Measurements from ENCODE around the gene DHRS3.
"Not testable (repeated sequence)": the region's sequence is repeated elsewhere in the genome, so short reads cannot be mapped to it uniquely, and the experiment has no call there.

Gene DHRS3

DNA sequence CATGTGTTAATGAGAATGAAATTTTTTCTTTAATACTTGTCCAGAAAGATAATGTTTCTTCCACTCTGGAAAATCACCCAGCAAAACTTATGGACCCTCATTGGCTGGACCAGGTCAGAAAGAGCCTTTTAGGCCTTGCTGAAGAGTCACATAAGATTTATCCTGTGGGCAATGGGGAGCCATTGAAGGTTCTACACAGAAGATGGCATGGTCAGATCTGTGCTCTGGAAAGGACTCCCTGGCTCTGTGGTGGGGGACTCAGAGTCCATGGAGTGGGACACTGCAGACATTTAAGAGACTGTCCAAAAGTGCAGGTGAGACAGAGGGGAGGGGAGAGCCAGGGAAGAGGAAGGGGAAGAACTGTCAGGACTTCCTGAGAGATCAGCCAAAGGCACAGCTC is 66.4 kb downstream of the DHRS3 start:
- DNase-seq: no peak

DNA sequence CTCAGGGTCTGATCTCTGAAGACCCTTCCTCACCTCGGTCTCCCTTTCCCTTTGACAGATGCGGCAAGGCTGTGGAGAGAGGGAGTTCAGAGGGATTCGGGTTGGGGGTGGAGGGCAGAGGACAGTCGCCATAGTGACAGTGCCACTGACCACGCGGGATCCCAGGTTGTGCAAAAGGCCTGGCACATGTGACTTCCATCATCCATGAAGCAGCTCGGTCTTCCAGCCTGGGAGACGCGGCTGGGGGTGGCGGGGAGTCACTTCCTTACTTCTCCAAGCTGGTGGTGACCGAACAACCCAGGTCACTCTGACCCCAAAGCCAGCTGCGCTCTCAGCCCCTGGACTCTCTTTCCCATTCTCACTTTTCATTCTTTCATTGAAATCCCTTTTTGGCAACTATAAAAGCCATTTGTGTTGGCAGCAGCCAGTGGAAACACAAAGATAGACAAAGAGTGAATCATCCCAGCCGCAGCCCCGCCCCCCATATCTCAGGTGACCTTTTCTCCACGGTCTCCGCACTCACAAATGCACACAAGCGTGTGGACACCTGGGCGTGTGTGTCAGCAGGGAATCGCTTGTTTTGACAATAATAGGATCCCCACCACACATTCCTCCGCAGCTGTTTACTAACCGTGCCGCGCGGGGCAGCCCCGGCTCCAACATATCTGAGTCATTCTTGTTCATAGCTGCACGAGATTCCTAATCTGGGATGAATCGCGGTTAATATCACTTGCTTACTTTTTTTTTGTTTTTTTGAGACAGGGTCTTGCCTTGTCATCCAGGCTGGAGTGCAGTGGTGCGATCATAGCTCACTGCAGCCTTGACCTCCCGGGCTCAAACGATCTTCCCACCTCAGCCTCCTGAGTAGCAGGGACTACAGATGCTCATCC is 68.3 kb downstream of the DHRS3 start:
- DNase-seq: peak; percentile 4

DNA sequence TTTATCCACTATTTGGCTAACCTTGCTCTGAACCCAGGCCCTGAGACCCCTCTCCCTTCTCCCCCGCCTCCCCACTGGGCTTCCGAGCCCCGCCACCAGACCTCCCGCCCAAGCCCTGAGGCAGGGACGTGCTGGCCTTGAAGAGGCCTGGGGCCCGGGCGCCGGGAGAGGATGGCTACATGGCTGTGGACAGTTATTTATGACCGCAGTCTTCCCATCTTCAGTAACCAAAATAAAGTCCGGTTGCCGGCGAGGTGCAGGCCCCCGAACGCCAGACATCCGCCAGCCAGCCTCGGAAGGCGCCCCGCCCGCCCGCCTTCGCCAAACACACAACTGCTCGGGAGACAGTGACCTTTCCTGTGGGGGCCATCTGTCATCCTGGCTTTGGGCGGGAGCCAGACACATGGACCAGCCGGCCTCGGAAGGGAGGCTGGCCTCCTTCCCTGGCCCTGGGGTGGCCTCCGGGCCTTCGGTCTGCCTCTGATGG is 69.0 kb downstream of the DHRS3 start:
- no peak for DNase-seq

DNA sequence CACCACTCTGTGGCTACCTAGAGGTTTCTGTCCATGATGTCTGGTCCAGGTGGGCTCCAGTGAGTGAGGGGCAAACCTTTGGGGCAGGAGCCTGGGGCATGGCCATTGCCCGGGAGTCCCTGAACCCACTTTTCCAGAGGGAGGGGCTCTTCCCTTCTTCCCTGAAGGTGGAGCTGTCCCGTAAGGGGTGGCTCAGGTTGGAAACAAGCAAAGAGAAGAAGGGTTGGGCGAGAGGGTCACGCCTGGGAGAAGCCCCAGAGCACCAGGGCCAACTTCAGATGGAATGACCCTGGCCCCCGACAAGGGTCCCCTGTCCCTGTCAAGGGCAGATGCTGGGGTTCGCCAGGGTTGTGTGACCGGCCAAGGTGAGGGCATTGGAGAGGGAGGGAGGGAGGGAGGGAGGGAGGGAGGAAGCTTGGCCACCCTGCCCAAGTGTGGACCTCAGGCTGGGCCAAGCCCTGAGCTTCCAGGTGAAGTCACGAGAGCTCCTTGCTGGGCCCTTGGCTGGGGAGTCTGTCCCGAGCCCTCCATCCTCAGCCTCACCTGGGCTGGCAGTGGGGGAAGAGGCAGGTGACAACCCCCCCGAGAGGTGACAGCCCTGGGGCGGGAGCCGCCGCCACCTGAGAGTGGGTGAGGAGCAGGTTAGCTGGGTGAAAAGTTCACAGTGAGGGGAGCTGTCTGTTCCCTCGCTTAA is 69.6 kb downstream of the DHRS3 start:
- DNase-seq: no peak

DNA sequence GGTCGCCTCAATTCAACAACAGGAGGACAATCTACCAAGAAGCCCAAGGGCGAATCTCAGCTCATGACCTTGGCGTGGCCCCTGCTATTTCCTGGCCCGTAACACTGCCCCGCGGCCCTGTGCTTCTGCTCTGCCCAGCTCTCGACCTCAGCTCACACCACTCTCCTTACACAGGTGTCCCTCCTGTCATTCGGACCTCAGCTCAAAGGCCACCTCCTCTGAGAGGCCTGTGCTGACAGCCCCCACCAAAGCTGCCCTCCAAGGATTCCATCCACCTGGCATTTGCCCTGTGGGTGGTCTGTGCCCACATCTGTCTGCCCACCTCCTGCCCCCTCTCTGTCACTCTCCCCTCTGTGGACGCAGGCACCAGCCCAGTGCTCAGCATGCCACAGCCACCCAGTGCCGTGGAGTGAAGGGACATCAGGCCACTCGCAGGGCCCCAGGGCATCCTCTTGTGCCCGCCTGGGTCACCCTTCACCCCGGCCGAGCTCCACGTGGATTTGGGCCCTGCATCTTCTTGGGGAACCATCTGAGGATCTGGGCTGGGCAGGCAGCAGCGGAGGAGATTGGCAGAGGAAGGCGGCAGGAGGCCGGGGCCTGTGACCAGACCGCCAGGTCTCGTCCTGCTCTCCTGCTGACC is 70.3 kb downstream of the DHRS3 start:
- no peak for DNase-seq

DNA sequence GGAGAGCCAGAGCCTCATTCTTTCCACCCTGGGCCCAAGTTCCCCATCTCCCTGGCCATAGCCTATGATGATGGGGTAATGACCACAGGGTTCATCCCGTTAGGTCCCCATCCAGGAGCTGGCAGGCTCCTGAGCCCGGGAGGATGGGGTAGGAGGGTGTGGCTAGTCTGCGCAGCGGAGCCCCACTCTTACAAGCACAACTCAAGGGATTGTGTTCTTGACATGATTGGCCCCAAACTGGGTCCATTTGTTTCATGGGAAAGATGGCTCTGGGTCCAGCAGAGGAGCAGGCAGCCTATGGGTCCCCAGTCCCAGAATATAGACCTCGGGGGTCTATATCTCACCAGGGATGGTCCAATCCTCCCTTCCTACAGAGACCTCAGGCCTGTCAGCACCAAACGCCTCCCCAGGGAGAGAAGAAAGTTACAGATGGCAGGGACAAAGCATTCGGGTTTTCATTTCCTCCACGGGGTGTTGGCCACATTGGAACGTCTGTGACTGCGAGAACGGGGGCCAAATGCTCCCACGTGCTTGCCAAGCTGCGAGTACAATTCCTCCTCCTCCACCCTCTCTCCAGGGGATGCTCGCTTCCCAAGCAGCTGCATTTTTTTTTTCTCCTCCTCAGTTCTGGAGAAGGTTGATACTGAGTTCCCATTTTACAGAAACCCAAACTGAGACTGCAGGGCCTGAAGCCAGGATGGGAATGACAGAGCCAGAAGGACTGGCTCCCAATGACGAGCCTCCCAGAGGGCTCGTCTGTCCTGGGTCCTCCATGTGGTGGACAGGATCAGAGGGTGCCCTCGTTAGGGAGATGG is 71.0 kb downstream of the DHRS3 start:
- no peak for DNase-seq

DNA sequence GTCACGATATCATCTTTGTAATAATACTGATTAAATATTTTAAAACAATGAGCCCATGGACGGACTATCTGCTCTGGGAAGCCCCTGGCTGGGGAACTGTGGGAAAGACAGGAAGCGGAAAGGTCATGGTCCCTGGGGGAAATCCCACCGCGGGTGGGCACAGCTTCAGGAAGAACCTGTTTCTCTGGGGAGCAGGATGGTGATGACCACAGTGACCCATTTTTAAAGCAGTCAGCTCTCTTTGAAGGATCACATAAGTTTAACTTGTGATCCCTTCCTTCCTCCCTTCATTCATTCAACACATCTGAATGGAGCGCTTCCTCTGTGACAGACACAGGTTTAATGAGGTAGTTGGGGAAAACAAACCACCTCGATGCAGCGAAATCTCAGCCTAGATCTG is 73.0 kb downstream of the DHRS3 start:
- DNase-seq: no peak

DNA sequence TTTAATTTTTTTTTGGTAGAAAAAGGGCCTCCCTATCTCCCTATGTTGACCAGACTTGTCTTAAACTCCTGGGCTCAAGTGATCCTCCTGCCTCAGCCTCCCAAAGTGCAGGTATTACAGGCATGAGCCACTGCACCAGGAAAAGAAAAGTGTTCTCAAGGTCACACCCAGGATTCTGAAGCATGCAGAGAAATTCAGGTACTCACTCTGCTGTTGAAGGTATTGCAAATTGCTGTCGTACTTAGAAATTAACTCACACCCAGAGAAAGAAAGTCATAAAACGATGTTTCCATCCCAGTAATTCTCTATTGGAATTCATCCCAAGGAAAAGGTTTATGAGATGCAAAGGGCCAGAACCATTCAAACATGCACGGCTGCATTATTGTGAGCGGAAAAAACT is 73.7 kb downstream of the DHRS3 start:
- DNase-seq: no peak

DNA sequence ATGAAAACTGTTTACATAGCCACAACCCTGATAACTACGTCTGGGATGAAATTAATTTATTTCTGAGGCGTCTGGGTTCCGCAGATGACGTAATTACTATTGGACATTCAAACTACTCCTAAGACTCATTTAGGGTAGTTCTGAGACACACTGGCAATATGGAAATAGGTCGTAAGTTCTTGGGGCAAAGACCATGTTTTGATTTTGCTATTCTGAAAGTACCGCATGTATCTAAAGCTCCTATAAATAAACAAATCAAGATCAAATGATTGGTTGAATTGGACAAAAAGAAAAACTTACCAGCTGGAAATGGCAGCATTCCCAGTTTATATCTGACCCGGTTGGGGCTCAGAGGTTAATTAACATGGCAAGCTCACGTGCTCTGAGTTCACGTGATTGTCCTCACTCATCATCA is 74.3 kb downstream of the DHRS3 start:
- DNase-seq: no peak

DNA sequence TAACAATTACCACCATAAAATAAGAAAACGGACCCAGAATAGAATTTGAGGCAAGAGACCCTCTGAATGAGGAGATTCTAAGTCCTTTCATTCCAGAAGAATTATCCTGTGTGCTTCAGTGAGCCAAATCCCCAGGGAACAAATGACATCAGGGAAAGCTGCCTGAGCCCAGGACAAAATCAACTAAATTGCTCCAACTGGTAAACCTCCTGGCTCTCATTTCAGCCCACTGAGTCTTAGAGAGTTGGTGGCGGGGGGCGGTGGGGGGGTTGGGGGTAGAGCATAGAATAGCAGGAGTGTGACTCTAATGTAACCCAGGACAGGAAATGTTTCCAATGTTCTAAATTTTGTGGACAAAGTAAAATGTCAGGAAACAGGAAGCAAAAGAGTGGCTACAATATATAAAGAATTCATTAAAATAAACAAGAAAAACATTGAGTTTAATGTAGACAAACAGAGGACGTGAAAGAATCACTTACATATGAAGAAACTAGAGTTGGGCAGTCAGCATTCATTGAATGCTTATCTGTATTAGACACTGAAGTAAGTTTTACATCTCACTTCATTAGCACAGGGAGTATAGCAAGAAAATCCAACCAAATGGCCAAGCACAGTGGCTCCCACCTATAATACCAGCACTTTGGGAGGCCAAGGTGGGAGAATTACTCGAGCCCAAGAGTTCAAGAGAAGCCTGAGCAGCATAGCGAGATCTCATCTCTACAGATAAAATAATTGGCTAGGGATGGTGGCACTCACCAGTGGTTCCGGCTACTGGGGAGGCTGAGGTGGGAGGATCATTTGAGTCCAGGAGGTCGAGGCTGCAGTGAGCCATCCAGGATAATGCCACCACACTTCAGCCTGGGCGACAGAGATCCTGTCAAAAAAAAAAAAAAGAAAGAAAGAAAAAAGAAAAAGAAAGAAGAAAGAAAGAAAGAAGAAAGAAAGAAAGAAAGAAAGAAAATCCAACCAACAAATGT is 75.1 kb downstream of the DHRS3 start:
- no peak for DNase-seq

DNA sequence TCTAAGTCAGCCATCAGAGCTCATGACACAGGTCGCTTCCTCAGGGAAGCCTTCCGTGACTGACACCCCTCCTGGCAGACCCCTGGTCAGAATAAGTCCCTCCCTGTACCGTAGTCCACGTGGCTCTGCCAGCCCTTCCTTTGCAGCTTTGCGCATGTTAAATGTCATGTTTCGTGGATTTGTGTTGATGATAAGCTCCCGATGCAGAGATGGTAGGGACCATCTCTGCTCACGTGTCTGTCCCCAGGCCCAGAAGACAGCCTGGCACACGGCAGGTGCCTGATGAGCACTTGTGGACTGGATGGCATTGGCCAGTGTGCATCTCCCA is 75.9 kb downstream of the DHRS3 start:
- no peak for DNase-seq

DNA sequence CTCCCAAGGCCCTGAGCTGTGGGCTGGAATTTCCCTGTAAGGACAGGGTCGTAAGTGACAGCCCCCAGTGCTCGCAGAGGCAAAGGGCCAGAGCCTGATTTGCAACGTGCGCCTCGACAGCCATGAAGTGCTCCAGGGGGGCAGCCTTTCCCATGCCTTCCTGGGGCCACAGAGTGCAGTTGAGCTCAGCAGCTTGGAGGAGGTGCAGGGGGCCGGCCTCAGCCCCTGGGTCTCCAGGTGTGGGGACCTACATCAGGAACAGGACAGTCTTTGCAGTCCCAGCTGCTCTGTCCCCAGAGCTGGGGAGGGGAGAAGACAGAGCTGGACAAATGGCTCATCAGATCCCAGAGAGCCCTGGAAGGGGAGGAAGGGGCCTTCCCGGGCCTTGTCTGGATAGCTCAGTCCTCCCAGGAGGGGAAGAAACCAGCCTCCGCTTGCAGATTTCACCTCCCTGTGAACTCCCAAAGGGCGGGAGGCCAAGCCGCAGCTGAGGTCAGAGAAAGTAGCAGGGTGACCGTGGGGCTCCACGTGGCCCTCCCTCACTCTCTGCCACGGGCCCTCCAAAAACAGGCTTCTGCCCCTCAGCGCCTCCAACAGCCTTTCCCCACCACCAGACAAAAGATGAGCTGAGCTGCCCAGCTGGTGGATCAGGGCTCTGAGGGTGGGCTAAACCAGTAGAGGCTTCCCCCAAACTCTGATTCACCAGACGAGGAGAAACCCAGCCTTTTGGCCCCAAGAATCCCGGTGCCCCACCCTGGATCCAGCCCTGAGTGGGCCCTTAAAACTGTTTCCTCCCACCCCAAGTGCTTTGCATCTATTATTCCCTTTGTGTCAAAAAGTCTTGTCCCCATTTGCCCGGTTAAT is 76.5 kb downstream of the DHRS3 start:
- DNase-seq: no peak

DNA sequence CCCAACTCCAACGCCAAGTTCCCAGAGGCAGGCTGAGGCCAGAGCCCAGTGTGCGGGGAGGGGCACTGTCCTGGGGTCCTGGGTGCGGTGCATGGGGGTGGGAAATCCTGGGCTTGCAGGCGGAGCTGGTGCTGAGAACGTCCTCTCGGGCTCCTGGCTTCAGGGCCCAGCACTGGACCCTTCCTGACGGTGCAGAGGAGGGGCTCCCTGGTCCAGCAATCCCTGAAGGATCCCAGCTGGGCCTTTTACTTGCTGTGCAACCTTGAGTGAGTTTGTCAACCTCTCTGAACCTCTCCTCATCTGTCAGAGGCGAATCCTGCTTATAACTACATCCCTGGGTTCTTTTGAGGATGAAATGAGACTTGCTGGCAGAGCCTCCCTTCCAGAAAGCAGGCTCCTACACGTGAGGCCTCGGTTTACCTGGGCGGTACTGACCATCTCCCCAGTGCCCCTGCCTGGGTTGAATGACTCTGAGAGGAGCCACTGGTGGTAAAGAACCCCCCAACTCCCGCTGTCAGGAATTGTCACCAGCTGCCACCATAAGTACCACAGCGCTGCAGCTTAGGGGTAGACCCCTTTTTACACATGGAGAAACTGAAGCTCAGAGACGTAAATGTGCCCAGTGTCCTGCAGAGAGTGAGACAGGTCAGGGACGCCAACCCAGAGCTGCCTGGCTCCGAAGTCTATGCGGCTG is 77.3 kb downstream of the DHRS3 start:
- no peak for DNase-seq

DNA sequence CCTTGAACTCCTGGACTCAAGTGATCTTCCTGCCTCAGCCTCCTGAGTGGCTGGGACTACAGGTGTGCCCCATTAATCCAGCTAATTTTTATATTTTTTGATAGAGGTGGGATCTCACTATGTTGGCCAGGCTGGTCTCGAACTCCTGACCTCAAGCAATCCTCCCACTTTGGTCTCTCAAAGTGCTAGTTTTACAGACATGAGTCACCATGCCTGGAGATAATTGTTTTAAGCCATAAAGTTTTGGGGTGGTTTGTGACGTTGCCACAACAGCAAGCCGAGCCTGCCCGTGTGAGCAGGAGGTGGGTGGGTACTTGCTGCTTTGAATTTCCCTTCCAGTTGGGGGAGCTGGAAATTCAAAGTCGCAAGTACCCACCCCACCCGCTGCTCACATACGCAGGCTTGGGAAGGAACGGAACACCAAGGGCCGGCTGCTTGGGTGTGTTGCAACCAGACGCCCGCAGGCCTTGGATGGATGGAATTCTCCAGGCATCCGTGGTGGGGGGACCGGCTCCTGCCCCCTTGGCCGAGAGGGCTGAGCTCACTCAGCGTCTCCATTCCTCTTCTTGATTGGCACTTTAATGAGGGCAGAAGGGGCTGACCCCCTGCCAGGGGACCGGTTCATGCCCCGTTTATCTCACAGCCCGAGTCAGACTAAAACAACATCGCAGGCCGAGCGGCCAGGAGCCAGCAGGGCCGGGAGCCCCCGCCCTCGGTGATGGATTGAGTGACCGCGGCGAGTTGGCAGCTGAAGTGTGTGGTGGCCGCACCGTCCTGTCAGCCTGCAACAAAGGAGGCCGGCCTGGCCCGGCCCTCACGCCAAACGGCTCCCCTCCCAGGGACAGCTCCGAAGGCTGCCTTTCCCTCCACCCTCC is 78.1 kb downstream of the DHRS3 start:
- DNase-seq: no peak

DNA sequence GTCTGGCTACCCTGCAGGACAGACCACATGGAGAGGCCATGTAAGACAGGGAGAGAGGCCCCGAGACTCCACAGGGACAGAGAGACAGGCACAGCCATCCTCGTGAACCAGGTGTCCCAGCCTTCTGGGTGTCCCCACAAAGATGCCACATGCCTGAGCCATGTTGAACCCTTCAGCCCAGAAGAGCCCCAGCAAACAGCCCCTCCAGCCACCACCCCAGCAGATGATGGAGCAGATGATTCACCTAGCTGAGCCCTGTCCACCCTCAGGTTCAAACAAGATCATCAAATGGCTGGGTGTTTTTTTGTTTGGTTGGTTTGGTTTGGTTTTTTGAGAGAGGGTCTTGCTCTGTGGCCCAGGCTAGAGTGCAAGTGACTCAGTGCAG is 78.7 kb downstream of the DHRS3 start:
- DNase-seq: no peak

DNA sequence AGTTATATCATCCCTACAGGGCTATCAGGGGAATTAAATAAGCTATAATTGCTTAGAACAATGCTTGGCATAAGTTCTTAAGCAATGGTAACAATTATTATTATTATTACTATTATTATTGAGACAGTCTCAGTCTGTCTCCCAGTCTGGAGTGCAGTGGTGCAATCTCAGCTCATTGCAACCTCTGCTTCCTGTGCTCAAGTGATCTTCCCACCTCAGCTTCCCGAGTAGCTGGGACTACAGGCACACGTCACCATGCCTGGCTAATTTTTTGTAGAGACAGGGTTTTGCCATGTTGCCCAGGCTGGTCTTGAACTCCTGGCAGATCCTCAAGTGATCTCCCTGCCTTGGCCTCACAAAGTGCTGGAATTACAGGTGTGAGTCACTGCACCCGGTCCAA is 79.5 kb downstream of the DHRS3 start:
- DNase-seq: not testable (repeated sequence)

DNA sequence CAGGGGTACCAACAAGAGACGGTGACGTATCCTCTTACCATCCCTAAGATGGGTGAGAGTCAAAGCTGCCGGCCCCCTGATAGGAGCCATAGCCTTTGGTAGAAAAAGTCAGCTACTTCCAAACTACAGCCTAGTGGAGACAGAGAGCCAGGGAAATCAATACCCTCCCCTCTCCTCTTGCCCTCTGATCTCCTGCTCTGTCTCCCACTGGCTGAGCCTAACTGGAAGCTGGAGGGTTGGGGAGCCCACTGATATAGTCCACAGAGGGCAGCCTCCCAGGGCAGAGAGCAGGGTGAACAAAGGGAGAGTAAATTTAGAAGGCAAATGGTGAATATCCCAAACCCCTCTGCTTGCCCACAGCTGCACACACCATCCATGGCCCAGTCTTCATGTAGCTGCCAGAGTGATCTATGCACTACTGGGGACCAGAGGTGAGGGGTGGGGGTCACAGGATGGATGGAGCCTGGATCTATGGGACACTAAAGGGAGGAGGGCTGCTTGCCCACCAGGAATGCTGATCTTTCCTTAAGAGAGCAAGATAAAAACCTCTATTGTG is 80.0 kb downstream of the DHRS3 start:
- no peak for DNase-seq

DNA sequence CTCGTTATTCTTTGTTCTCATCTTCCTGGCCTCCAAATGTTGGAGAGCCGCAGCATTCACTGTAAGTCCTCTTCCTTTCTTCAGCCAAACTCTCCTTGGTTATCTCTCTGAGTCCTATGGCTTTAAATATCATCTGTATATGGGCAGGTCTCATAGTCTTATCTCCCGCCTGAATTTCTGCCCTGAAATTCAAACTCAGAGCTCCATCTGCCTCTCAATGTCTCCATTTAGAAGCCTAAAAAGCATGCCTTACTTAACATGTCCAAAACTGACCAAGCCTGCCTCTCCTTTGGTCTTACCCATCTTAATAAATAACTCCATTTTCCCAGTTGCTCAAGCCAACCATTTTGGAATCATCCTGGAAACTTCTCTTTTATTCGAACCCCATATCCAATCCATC is 80.7 kb downstream of the DHRS3 start:
- DNase-seq: no peak

Measured in NCI-H774 (cell line).